Stimulated activated CD4-positive, alpha-beta T cell treated with anti-CD3 and anti-CD28 coated beads, Interleukin-1b, Interleukin-23, amount 100 ng/mL, for 1 hour (primary cell): Measurements from ENCODE around the gene TPO.
"Not testable (repeated sequence)": the region's sequence is repeated elsewhere in the genome, so short reads cannot be mapped to it uniquely, and the experiment has no call there.

ENCODE experiments used
- DNase-seq, 2 donors: peaks; one replicate each; pipeline ENCODE4 v3.0.0-alpha.2; 2020; ENCODE audit warnings: low read depth in 2 of 2

TPO gene

DNA sequence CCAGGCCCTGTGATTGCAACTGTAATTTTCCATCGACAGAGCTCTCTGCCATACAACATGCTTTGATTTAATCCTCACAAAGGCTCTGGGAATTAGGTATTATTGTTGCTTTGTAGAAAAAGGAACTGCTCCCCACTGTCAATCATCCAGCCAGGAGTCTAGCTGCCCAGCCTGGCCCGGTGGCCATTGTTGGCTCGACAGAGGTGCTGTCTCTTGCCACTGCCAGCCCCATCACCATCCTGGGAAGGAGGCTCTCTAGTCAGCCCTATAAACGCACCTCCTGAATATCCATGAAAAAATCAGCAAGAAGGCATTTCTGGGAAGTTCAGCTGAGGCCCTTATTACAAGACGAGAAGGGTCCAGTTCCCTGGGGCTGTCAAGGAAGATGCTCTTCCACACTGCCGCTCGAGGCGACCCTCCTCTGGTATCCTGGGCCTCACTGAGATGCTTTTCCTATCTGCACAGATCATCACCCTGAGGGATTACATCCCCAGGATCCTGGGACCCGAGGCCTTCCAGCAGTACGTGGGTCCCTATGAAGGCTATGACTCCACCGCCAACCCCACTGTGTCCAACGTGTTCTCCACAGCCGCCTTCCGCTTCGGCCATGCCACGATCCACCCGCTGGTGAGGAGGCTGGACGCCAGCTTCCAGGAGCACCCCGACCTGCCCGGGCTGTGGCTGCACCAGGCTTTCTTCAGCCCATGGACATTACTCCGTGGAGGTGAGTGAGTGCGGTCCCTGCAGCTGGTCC lies 71.0 kb downstream of the TPO start:
- DNase-seq: no peak

DNA sequence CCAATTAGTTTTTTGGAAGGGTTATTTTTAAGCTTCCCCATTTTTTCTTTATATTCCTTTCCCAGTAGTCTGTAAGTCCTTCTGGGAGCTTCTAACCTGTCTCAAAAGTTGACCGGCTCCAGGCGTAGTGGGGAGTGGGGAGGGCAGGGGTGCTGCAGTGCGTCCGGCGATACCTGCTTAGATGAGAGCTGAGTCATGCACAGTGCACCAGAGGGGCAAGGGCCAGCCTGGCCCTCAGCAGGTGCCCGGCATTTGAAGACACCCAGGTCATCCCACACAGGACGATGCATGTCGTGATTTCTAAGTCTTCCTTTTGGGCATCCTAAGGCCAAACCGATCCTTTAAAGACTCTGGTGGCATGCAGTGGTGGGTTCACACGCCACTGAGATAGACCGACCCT lies 73.4 kb downstream of the TPO start:
- DNase-seq: no peak

DNA sequence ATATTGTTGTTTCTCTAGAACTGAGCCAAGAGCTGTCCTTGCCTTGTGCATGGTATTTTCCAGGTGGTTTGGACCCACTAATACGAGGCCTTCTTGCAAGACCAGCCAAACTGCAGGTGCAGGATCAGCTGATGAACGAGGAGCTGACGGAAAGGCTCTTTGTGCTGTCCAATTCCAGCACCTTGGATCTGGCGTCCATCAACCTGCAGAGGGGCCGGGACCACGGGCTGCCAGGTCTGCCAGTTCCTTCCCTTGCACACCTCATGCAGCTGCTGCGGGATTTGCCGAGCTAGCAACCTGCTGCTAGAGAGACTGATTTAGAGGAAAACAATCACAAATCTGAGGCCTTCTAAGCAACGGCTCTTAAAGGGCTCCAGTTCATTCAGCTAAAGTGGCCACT lies 74.5 kb downstream of the TPO start:
- DNase-seq: no peak

DNA sequence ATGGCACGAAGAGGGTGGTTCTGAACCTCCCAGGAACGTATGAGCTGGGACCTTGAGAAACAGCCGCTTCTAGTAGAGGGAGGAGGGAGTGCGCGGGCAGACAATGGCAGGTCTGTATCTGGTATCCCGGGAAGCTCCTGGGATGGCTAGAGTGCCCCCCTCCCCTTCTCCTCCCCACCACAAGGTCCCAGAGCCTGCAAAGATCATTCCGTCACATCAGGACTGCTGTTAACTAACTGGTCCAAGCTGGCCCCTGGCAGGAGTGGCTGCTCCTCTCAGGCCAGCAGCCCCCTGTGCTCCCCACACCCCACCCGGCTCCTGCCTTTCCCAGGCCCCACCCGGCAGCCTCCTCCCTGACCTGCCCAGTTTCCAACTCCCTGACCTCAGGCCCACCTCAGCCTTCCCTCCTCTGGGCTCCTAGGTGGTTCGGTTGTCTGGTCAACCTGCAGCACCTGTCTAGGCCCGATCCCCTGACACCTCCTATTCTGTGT lies 75.0 kb downstream of the TPO start:
- DNase-seq: no peak

DNA sequence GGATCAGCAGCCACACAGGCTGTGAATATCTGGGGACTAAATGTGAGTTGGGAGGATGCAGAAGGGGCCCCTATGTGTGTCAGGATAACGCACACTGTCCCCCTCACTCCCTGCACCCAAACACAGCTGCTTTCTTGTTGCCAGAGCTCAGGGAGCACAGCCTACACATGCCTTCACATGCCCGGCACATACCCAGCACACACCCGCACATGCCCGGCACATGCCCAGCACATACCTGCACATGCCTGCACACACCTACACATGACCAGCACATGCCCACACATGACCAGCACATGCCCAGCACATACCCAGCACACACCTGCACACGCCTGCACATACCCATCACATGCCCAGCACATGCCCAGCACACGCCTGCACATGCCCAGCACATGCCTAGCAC lies 75.6 kb downstream of the TPO start:
- no peak for DNase-seq

DNA sequence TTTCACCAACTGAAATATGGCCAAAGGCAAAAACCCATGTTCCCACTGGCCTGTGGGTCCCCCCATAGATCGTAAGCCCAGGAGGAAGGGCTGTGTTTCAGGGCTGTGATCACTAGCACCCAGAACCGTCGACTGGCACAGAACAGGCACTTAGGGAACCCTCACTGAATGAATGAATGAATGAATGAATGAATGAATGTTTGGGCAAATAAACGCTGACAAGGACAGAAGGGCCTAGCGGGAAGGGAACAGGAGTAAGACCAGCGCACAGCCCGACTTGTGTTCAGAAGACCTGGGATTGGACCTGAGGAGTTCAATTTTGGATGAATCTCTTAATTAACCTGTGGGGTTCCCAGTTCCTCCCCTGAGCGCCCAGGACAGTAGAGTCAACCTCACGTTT lies 76.2 kb downstream of the TPO start:
- no peak for DNase-seq

DNA sequence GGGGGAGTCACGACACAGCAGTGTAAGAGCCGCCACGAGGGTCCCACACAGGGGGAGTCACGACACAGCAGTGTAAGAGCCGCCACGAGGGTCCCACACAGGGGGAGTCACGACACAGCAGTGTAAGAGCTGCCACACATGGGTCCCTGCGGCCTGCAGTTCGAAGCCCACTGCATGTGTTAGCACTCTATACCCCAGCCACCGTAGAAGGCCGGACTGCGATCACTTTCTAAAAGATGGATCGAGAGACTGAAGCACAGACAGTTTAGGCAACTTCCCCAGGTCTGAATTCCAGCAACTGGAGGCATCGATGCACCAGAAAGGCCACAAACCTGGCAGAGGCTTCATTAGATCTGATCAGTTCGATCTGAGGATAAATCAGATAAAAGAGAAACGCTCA lies 77.1 kb downstream of the TPO start:
- DNase-seq: not testable (repeated sequence)

DNA sequence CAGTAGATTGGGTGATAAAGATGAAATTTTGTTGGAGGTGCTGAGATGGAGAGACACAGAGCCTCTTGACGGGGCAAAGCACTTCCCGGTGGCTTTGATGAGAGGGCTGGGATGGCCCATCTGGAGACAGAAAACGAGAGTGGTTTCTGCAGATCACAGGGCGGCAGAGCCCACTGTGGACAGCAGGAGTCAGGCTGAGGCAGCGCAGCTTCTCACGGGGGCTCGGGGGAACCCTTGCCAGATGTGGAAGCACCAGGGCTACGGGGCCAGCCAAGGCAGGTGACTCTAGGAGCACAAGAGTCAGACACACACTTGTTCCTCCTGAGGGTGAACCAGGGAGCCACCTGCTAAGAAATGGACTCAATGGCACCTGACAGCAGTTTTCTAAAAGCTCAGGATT lies 78.5 kb downstream of the TPO start:
- no peak for DNase-seq

DNA sequence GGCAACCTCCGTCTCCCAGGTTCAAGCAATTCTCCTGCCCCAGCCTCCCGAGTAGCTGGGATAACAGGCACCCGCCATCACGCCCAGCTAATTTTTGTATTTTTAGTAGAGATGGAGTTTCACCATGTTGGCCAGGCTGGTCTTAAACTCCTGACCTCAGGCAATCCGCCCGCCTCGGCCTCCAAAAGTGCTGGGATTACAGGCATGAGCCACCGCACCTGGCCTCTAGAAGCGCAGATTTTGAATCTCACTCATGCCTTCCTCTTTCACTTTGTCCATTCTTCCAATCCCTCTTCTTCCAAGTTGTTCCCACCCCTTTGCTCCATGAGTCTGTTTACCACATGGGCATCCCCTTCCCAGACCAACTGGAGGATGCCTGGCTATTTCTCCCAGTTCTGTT lies 79.0 kb downstream of the TPO start:
- not testable (repeated sequence) for DNase-seq

DNA sequence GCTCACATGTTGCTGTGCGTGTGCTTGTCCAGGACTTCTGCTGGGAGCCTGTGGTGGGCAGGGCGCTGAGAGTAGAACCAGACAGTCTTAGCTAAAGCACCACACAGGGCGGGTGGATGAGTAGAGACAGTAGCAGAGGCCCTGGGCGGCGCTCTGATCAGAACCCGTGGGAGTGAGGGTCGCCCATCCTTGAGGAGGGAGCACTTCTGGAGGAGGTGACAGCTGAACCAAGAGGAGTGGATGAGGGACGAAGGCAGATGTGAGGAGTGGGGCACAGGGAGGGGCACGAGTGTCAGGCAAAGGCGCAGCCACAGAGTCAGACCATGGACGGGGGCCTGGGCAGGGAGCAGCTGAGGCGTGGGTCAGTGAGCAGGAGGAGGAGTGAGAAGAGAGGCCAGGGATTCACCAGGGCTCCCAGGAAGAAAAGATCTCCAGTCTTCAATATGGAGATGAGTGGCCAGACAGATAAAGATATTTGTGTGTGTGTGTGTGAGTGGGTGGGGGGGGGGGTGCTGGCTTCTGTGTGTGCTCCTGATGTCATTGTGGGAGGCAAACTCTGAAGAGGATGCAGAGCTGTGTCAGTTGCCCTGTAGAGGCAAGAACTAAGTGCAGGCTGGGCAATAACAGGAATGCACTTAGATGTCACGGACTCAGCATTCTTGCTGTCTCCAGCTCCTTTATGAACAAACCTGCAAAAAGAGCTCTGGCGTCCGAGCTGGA lies 79.6 kb downstream of the TPO start:
- DNase-seq: no peak

DNA sequence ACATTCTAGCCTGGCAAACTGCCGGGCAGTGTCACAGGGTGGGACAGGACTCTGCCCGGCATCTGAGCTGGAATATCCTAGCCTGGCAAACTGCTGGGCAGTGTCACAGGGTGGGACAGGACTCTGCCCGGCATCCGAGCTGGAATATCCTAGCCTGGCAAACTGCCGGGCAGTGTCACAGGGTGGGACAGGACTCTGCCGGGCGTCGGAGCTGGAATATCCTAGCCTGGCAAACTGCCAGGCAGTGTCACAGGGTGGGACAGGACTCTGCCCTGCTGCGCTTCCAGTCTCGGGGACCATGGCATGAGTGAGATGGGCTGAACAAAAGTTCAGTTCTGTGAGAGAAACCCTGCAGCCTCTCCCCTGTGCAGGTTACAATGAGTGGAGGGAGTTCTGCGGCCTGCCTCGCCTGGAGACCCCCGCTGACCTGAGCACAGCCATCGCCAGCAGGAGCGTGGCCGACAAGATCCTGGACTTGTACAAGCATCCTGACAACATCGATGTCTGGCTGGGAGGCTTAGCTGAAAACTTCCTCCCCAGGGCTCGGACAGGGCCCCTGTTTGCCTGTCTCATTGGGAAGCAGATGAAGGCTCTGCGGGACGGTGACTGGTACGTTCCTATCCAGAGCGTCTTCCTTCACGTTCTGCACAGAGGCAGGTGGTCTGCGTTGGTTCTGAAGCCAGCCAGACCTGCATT lies 80.3 kb downstream of the TPO start:
- no peak for DNase-seq

DNA sequence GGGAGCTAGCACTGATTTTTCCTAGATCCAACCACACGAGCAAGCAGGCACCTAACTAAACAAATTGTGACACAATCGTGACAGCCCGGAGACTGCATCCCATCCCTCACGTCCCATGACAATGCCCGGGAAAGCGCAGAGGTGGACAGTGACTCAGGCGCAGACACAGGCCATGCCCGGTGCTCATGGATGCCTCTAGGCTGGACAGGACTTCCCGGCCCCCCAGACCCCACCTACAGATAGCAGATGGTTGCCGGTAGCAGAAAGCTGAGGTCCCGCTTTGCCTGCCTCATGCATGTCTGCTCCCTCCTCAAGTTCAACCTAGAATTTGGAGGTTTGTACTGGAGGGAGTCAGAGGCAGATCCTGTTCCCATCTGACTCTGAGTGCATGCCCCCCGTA lies 81.0 kb downstream of the TPO start:
- no peak for DNase-seq

DNA sequence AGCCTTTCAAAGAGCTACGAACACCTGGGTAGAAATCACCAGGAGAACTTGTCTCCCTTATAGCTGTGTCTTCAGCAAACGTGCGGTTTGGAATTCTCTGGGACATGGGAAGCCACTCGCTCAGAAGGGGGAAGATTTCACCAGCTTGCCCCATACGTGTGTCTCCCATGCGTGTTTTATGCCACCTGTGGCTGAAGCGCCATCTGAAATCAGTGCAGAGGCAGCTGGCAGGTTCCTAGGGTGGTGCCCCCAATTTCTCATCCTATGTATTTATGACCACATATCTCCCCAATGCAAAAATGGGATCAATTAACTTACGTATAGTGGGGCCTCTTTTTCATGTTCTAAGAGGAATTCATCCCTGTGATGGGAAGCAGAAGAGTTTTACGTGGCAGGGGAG lies 81.6 kb downstream of the TPO start:
- DNase-seq: no peak

DNA sequence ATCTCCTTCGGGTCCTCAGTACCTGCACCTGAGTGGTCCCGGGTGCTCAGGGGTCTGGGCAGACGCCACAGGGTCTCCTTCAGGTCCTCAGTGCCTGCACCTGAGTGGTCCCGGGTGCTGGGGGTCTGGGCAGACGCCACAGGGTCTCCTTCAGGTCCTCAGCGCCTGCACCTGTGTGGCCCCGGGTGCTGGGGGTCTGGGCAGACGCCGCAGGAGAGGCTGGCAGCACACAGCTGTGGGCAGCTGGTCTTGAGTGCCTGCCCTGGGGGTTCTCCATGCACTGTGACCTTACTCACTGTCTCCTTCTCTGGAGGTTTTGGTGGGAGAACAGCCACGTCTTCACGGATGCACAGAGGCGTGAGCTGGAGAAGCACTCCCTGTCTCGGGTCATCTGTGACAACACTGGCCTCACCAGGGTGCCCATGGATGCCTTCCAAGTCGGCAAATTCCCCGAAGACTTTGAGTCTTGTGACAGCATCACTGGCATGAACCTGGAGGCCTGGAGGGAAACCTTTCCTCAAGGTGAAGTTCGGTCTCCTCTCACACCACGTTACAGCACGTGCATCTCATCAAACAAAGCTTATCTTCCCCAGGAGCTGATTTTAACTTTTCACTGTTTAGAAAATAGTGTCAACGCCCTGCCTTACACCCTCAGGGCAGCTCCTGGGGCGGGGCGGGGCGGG lies 82.6 kb downstream of the TPO start:
- no peak for DNase-seq

DNA sequence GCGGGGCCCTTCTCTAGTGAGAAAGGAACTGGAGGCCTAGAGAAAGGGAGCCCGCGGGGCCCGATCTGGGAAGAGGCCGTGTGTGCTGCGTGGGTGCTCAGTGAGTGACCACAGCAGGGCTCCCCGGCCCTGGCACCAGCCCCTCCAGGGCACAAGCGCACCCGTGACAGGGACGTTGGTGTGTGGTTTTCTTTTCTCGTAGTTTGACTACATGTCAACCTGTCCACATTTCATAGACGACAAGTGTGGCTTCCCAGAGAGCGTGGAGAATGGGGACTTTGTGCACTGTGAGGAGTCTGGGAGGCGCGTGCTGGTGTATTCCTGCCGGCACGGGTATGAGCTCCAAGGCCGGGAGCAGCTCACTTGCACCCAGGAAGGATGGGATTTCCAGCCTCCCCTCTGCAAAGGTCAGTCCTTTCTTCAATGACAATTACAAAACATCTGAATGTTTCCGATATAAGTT lies 83.1 kb downstream of the TPO start:
- no peak for DNase-seq

DNA sequence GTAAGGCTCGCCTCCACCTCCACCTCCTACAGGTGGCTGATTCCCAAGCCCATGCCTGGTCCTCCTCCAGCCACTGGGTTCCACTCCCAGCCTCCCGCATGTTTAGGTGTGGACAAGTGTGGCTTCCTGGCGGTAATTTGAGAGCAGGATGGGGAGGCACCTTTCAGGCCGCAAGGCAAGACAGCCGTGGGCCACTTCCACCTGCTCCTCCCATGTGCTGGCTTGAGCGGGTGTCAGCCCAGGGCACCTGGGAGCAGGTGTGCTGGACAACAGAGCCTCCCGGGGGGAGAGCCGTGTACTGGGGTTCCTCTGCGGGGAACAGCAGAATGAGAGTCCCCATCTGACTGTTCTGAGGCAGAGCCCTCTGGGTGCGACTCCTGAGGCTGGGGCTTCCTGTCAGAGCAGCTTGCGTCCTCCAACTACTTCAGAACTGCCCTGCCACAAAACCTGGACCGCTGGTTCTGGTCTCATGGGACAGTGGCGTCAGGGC lies 83.9 kb downstream of the TPO start:
- no peak for DNase-seq

DNA sequence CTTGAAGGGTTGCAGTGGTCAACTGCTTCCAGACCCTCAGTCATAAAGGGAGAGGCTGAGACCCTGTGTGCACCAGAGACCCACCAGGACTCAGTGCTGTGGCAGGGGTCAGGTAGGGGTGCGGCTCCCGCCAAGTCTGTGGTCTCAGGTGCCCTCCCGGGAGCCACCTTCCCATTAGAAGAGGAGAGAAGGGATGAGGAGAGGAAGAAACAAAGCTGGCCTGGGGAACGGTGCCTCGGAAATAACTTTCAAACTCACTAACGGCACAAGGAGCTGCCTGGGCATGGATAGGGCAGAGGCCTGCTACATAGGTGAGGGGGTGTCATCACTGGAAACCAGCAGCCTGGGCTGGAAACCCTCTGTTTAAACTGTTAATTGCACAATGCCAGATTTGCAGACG lies 84.9 kb downstream of the TPO start:
- no peak for DNase-seq

DNA sequence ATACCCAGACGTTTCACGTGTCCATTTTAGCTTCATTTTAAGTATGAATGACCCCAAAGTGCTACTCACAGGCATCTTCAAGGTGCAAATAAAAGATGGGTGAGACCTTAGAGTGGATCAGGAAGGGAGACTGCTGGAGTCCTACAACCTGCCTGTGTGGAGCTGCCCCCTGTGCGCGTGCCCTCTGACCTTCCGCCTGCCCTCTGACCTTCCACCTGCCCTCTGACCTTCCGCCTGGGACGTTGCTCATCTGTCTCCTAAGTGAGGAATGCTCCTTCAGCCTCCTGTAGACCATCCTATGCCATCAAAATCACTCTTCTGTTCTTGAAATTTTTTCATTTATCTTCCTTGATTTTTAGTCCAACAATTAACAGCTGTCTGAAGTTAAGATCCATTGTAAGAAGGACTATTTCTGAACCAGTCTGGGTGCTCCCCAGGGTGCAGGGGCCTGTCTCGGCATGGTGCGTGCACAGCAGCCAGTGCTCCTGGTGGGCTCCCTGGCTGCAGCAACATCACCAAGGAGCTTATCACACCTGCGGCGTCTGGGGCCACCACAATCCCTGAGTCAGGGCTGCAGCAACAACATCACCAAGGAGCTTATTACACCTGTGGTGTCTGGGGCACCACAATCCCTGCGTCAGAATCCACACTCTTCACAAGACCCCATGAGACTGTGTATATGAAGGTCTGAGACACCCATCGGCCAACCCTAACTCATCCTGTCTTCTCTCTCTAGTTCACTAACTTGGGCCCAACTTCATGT lies 86.0 kb downstream of the TPO start:
- no peak for DNase-seq

DNA sequence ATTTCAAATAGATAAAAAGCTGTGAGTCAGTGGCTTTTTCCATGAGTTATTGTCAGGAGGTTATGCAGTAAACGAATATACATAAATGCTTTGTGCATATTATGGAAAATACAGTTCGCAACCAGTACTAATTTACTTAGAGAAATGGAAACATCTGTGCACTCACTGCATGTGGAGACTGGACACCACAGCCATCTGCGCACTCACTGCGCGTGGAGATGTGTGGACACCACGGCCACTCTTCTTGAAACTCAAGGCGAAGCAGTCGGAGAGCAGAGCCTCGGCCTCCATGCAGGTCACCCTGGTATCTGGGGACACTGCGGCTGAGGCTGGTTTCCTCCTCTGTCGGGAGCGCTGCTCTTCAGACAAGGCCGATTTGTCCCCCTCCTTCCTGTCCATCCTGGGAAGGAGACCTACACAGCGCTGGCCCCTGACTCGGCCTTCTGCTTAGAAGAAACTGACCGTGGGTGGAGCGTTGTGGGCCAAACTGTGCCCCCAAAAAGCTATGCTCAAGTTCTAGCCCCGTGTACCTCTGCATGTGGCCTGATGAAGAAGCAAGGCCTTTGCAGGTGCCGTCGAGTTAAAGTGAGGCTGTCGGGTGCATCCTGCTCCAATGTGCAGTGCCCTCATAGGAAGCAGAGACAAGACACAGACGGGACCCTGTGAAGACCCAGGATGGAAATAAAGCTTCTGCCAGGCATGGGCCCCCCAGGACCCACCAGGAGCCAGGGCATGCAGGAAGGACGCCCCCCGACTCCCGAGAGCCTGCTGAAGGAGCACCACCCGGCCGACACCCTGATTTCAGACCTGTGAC lies 88.0 kb downstream of the TPO start:
- no peak for DNase-seq

DNA sequence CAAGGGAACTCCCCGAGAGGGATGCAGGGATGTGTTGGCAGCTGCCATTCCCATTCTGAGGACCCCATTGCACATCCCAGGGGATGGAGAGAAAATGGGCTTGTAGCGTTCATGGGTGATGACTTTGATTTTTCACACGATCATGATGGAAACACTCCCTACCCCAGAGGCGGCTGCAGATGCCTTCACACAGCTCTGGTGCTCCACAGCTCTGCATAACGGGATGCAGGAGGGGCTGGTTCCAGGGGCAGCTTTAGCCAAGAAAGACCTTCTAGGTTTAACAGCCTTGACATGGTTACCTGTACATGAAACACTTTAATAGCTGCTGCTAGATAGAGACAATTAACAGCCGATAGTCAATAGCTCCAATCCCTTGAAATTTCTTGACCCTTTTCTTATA lies 88.7 kb downstream of the TPO start:
- no peak for DNase-seq
